HG03045 (cell line): Measurements from ENCODE around the gene KIF9.
"Not testable (repeated sequence)": the region's sequence is repeated elsewhere in the genome, so short reads cannot be mapped to it uniquely, and the experiment has no call there.

Source experiments
- ATAC-seq: cut with Tn5 transposase; IDR thresholded peaks from one replicate; pipeline ENCODE4 v1.9.1; 2021; ENCODE audit warnings: mild to moderate bottlenecking, moderate library complexity; ENCODE audit not compliant: unreplicated experiment

KIF9 gene, protein sequence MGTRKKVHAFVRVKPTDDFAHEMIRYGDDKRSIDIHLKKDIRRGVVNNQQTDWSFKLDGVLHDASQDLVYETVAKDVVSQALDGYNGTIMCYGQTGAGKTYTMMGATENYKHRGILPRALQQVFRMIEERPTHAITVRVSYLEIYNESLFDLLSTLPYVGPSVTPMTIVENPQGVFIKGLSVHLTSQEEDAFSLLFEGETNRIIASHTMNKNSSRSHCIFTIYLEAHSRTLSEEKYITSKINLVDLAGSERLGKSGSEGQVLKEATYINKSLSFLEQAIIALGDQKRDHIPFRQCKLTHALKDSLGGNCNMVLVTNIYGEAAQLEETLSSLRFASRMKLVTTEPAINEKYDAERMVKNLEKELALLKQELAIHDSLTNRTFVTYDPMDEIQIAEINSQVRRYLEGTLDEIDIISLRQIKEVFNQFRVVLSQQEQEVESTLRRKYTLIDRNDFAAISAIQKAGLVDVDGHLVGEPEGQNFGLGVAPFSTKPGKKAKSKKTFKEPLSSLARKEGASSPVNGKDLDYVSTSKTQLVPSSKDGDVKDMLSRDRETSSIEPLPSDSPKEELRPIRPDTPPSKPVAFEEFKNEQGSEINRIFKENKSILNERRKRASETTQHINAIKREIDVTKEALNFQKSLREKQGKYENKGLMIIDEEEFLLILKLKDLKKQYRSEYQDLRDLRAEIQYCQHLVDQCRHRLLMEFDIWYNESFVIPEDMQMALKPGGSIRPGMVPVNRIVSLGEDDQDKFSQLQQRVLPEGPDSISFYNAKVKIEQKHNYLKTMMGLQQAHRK

DNA sequence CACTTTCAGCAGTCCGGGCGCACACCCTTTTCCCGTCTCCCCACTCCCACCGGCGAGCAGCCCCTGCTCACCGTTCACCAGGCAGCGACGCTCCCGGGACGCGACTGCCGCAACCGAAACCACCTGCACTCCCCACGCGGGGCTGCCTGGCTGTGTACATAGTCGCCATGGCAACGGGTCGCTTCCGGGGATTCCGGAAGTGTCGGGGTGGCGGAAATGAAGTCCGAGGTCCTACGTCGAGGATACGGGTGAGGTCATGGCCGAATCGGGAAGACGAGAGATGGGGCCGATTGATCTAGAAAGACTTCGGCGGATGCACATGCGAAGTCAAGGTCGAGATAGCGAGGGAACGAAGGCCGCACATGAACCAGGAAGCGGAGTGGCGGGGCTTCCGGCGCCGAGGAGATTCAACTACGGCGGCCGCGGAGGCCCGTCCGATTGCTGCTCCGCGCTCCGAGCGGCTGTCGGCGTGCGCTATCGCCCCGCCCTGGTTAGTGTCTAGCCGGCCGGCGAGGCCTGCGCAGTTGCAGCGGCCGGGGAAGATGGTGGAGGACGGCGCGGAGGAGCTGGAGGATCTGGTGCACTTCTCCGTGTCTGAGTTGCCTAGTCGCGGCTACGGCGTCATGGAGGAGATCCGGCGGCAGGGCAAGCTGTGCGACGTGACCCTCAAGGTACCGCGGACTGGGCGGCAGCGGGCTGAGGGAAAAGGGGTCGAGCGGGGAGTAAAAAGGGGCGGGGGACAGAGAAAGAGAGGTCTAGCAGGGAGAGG is at the start of gene KIF9, which contains the start of gene KLHL18:
TSS of gene KIF9 (minus strand) at position 376 of the 769 bp plus-strand sequence. CDS start 5,425 bp downstream, outside the sequence.
TSS of gene KLHL18 (plus strand) at position 521 of the 769 bp plus-strand sequence. CDS start at position 543, 22 bp downstream.
- peak; percentile 87 for ATAC-seq

DNA sequence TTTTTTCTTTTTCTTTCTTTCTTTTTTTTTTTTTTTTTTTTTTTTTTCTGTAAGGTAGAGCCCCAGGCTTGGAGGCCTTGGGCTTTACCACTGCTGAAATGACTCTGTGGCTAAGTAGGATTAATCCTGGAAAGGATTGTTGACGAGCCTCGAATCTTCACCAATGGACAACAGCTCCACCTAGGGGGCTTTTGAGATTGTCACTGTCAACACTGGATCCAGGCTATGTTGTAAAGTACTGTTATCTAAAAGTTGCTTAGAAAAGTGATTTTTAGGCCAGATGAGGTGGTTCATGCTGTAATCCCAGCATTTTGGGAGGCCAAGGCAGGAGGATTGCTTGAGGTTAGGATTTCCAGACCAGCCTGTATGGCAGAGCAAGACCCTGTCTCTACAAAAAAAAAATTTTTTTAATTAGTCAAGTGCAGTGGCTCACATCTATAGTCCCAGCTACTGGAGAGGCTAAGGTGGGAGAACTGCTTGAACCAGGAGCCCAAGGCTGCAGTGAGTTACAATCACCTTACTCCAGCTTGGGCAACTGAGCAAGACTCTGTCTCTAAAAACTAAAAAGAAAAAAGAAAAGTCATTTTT is 41.8 kb upstream of the KIF9 start:
- ATAC-seq: no peak

DNA sequence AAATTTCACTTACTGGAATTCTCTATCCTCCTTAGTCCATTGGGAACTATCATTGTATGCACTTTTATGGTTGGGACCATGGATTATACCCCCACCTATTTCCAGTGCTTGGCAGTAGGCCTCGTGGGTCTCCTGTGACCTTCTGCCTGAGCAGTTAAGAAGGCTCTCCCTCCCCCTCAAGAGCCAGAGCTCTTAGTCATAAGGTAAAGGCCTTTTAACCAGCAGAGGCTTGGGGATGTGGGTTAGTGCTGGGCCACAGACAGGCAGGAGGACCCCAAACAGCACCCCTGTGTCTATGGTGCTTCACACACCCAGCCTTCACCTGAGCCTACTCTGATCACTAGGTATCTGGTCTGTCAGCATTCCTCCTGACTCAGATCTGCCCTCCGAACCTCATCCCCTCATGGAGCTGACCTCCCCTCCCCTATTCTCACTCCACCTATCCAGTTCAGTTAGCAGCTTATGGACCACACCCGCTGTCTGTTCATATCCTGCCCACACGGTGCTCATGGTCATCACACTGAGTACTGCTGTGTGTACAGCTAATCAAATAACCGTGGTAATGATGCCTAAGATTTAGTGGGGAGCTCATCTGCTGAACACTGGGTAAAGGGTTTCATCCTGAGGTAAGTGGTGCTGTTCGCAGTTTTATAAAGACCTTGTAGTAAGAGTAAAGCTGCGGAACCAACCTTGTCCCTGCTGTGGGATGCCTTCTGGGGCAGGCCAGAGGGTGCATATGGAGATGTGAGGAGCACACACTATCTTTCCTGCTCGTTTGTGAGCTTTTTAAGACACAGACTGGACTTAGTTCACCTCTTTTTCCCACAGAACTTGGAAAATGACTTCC is 41.1 kb upstream of the KIF9 start:
- ATAC-seq: no peak

DNA sequence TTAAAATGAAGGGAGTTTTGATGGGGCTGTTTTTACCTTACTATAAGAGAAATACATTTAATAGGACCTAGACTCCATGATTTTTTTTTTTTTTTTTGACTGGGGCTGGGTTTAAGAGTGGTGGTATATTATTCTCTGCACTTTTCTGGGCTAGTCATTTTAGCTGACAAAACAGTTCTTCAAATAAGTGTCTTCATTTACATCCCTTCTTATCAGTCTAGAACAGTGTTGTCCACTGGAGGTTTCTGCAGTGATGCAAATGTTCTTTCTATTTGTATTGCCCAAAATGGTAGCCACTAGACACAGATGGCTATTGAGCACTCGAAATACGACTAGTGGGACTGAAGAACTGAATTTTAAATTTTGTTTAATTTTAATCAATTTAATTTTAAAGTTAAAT is 37.4 kb upstream of the KIF9 start:
- no peak for ATAC-seq

DNA sequence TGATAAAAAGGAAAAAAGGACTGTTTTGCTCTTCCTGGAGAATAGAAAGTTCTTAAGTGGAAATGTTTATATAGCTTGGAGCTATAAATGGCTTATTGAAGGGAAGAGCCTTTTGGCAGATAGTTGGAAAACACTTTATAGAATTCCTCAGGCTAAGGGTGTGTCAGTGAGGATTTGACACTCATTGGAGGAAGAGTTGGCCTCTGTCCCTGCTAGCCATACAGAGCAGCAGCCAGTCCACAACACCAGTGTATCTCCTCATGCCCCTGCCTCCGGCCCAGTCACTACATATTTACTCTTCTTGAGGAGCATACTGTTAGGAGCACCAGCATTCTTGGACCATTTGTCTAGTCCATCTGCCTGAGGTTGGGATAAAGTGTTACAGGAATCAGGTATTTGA is 36.3 kb upstream of the KIF9 start:
- ATAC-seq: no peak

DNA sequence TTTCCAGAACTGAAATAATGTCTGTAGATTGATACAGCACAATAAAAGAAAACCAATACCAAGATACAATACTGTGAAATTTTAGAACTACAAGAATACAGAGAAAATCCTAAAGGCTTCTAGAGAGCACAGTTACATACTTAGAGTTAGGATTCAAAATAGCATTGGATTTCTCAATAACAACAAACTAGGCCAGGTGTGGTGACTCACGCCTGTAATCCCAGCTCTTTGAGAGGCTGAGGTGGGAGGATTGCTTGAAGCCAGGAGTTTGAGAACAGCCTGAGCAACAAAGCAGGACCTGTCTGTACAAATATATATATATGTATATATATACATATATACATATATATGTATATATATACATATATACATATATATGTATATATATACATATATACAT is 33.6 kb upstream of the KIF9 start:
- ATAC-seq: not testable (repeated sequence)

DNA sequence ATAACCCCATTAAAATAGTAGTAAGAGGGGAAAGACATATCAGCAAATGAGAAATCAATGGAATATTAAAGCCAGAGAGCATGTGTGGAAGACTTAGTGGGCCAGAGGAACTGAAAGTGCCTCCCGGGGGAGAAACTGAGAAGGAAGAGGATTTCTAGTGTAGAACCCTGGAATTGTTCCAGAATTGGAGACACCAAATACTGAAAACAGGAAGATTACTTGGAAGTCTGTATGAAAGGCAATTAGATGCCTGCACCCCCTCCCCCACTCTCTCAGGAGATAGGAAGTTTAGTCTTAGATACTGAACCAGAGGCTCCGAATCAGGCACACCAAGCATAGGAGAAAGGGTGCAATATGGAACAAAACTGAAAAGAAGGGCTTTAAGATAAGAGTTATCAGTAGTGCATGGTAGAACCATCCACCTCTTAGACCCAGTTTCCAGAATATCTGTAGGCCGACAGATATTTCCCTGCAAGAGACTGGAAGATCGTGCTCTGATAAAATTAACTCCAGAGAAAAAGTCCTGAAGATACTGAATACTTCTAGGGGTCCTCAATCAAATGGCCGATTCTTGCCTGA is 32.6 kb upstream of the KIF9 start:
- ATAC-seq: no peak

DNA sequence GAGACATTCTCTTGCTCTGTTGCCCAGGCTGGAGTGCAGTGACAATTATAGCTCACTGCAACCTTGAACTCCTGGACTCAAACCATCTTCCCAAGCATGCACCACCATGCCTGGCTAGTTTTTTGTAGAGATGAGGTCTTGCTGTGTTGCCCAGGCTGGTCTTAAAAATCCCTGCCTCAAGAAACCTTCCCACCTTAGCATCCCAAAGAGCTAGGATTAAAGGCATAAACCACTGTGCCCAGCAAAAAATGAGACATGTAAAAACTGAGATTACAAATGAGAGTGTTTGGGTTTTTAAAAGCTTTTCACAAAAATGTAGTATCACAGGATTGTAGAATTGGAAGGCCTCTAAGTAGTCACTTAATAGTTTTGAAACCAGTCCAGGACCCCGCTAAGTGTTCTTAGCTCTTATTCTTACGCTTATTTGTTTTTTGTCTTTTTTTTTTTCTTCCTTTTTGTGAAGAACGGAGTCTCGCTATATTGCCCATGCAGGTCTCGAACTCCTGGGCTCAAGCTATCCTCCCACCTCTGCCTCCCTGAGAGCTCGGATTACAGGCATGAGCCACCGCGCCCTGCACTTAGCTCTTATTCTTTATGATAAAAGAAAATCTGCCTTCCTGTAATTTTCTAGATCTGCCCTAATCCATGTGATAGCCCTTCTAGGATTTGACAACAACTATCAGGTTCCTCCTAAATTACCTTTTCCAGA is 31.6 kb upstream of the KIF9 start:
- ATAC-seq: no peak

DNA sequence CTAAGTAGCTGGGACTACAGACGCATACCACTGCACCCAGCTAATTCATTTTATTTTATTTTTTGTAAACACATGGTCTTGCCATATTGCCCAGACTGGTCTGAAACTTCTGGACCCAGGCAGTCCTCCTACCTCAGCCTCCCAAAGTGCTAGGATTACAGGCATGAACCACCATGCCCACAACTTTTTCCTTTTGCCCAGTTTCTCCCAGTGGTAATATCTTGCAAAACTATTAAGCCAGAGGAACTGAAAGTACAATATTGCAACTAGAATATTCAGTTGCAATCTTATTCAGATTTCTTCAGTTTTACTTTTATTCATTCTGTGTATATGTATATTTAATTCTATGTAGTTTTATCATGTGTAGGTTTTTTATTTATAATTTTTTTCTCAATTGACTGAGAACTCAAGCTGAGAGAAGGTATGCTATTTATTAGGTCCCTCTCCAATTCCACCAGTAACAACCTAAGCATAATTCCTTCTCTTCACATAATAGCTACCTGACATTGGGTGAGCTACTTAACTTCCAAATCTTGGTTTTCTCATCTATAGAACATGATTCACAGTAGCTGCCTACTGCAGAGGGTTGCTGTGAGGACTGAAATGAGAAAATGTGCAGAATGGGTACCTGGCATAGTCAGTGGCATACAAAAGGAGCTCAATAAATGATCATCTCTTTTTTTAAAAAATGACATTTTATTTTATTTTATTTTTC is 30.9 kb upstream of the KIF9 start:
- ATAC-seq: no peak

DNA sequence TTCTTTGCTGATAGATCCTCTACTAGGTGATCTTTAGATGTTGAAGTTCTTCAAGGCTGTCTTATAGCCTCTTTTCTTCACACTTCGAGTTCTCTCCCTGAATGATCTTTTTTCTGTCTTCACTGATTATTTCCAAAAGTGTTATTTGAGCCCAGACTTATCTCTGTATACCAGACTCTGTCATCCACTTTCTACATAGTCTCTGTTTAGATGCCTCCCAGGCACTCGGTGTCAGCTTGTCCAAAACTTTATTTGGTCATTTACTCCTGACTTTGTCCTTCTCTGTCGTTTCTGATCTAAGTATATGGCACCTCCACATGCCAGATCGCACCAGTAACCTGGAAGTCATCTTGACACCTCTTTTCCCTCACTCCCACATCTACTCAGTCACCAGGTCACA is 27.8 kb upstream of the KIF9 start:
- ATAC-seq: no peak

DNA sequence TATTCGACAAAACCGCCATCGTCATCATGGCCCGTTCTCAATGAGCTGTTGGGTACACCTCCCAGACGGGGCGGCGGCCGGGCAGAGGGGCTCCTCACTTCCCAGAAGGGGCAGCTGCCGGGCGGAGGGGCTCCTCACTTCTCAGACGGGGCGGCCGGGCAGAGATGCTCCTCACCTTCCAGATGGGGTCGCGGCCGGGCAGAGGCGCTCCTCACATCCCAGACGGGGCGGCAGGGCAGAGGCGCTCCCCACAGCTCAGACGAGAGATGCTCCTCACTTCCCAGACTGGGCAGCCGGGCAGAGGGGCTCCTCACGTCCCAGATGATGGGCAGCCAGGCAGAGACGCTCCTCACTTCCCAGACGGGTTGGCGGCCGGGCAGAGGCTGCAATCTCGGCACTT is 26.6 kb upstream of the KIF9 start:
- ATAC-seq: not testable (repeated sequence)

DNA sequence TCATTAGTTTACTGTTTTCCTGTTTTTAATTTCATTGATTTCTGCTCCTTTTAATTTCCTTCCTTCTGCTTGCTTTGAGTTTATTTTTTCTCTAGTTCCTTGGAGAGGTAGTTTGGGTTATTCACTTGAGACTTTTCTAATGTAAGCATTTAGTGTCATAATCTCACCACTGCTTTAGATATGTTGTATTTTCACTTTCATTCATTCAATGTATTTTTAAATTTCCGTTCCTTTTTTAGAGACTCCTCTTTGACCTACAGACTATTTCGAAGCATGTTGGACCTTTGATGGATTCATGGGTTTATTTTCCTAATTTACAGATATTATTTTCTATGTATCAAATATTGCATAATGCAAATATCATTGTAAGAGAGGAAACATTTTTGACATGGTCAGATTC is 23.4 kb upstream of the KIF9 start:
- ATAC-seq: no peak

DNA sequence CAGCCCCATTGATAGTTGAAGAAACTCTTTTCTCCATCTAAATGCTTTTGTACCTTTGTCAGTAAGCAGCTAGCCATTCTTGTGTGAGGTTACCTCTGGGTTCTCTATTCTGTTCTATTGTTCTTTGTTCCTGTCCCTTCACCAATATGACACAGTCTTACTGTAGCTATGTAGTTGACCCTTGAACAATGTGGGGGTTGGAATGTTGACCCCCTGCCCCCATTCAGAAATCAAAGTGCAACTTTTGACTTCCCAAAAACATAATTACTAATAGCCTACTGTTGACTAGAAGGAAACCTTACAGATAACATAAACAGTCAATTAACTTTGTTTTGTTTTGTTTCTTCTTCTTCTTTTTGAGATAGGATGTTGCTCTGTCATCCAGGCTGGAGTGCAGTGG is 18.9 kb upstream of the KIF9 start:
- no peak for ATAC-seq

DNA sequence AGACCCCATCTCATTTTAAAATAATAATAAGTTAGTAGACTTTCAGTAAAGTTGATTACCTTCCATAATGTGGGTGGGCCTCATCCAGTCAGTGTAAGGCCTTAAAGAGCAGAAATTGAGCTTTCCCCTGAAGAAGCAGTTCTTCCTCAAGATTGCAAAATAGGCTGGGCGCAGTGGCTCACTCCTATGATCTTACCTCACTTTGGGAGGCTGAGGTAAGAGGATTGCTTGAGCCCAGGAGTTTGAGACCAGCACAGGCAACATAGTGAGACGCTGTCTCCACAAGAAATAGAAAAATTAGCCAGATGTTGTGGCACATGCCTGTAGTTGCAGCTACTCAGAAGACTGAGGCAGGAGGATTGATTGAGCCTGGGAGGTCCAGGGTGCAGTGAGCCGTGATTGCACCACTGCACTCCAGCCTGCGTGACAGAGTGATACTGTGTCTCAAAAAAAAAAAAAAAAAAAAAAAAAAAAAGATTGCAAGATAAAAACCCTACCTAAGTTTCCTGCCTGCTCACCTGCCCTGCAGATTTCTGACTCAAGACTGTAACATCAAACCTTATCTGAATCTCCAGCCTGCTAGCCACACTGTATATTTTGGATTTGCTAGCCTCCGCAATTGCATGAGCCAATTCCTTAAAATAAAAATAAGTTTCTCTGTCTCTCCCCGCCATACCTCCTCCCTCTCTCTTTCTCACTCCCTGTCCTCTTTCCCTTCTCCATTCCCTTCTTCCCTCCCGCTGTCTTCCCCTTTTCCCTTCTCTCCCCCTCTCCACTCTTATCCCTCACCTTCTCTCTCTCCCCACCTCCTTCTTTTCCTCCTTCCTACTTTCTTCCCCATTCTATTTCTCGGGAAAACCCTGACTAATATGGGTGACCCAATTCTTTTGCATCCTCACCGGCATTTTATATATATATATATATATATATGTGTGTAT is 17.1 kb upstream of the KIF9 start:
- no peak for ATAC-seq

DNA sequence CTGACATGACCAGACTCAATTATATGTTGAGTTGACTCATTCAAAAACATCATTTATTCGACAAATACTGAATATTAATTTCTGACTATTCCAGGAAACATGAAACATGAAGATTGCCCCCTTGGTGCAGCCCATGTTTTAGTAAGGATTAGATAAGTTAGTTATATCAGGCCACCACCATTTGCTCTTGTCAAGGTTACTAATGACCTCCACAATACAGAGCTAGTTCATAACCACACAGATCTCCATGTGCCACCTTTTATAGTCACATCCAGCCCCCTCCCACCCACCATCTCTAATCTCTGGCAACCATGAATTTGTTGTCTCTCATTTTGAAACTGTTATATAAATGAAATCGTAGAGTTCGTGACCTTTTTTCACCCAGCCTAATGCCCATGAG is 15.8 kb upstream of the KIF9 start:
- no peak for ATAC-seq

DNA sequence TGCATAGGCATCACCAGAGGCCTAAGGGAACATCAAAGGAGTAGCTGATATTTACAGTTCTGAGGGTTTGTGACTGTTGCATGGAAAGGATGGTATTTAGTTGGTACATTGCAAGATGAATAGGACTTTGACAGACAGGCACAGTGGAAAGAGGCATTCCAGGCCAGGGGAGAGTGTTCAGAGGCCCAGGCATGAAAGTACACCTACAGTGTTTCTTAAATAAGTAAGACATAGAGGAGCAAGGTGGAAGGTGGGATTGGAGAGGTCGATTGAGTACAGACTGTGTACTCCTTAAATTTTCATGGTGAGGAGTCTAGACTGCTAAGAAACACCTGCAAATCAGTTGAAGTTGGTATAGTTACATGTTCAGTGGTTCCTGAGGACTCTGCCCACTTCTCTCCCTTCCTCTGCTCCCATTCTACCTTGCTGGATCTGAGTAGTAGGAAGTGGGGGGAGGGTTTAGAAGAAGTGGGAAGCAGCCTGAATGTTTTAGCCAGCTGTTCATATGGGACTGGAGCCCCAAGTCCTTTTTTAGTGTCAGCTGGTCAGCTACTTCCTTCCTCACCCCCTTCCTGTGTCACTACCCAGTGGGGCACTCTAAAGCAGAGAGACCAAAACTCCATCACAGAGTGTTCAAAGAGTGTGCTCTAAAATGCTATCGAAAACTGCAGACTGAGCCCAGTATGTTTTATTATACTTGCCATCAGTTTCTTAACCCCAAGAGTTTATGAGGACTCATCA is 14.1 kb upstream of the KIF9 start:
- no peak for ATAC-seq

DNA sequence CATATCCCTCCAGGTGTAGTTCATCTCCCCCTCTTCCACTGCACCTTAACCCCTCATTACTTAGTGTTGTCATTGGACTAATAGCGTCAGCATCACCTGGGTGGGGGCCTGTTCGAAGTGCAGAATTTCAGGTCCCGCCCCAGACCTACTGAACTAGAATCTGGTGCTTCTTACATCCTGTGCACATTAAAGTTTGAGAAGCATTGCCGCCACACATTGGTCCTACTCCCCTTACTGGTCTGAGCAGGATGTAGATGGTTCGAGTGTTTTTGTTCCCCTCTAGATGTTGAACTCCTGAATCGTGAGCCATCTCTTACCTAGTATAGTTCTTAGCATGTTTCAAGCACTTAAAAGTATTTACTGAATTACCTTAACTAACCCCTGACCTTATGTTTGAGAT is 13.4 kb upstream of the KIF9 start:
- no peak for ATAC-seq
